ENCODE results near the gene C12orf42. TPM values are rescaled to one million over a fixed set of nuclear protein-coding genes. Genes with fewer than 3 reads are reported as not detected.

Gene C12orf42
- total and polyA plus RNA-seq, 2 of the 4 experiments (the other 2 are of a cell fraction), result not detected

DNA sequence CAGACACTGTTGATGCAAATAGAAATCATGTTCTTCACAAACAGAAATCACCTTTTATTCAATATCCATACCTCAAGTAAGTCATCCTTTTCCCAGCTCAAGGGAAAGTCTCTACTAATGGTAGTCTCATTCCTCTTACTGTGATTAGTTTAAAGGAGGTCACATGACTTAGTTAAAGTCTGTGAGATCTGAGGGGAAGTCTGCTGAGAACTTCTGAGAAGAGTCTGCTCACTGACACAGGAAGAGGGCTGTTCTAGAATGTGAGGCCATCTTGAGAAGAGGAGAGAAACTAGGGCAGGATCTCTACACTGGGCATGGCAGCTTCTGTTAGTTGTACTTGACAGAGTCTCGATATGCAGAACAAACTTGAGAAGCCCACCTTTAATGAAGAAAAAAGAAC is 146.8 kb downstream of the C12orf42 start:
- Histone ChIP-seq H2AFZ (replicated peaks; ENCODE audit: low read length, poor library complexity) (no peak overlapping the region), H3K4me3 (ENCODE audit: insufficient read depth, low read depth, low read length) (no peak overlapping the region), H3K79me1 (ENCODE audit: low read depth in 1 of 2, low read length in 2 of 2) (no peaks in the 10 kb centered on the region), H2BK15ac (ENCODE audit: low read depth, low read length) (no peak overlapping the region), H3K4me1 (ENCODE audit: control insufficient read depth, insufficient read depth, low read length) (no peaks in the 10 kb centered on the region), H3K9ac (ENCODE audit: low read depth, low read length) (no peak overlapping the region), H3K56ac (ENCODE audit: extremely low read depth, insufficient read depth, low read length) (no peak overlapping the region), H4K20me1 (ENCODE audit: insufficient read depth, low read length) (no peaks in the 10 kb centered on the region), H4K5ac (ENCODE audit: low read depth, low read length) (no peak overlapping the region), H2AK5ac (ENCODE audit: low read depth, low read length) (no peak overlapping the region), H3K4me2 (ENCODE audit: low read depth, low read length) (no peak overlapping the region), H4K91ac (ENCODE audit: insufficient read depth, low read depth, low read length) (no peak overlapping the region), H3K27me3 (ENCODE audit: control insufficient read depth, insufficient read depth, low read length) (no peaks in the 10 kb centered on the region), H3K36me3 (ENCODE audit: control insufficient read depth, insufficient read depth, low read length) (no peaks in the 10 kb centered on the region), H4K8ac (ENCODE audit: low read depth in 2 of 2, low read length in 2 of 2) (no peak overlapping the region), H2BK5ac (ENCODE audit: low read depth, low read length, poor library complexity, severe bottlenecking) (no peak overlapping the region), H3K18ac (ENCODE audit: low read depth, low read length) (no peak overlapping the region), H2BK20ac (ENCODE audit: low read depth, low read length) (no peak overlapping the region), H2BK120ac (ENCODE audit: low read depth, low read length) (no peak overlapping the region), H3K9me1 (ENCODE audit: insufficient read depth, low read length) (no peaks in the 10 kb centered on the region), H2AK9ac (replicated peaks; ENCODE audit: low read depth, low read length, poor library complexity) (no peak overlapping the region), H3K14ac (replicated peaks; ENCODE audit: low read depth, low read length) (no peak overlapping the region), H3K27ac (ENCODE audit: insufficient read depth, low read length) (no peak overlapping the region), H3K4ac (ENCODE audit: low read depth, low read length) (no peak overlapping the region), H3K9me3 (ENCODE audit: control insufficient read depth, insufficient read depth, low read length) (peaks cover 15% of the 10 kb centered on the region), H3K23ac (ENCODE audit: low read depth, low read length) (no peak overlapping the region)
- intact Hi-C loops (cut with micrococcal nuclease) (no loop called here), dilution Hi-C loops (cut with HindIII; ENCODE audit: low sequenced_read_pairs, unreplicated experiment) (no loop called here), in situ Hi-C loops (cut with MboI; ENCODE audit: low sequenced_read_pairs) (no loop called here)
- no peak for DNase-seq
- no peak for ATAC-seq (ENCODE audit: low read depth)
- TF ChIP-seq BHLHE40 (IDR thresholded peaks at IDR 0.05; ENCODE audit: low read depth, low read length), result no peak
- no peak for TF ChIP-seq CEBPB (IDR thresholded peaks at IDR 0.05; ENCODE audit: low read depth, low read length)
- TF ChIP-seq MAZ (IDR thresholded peaks at IDR 0.05; ENCODE audit: borderline replicate concordance, low read depth, low read length), result no peak
- TF ChIP-seq, protein P1, sequence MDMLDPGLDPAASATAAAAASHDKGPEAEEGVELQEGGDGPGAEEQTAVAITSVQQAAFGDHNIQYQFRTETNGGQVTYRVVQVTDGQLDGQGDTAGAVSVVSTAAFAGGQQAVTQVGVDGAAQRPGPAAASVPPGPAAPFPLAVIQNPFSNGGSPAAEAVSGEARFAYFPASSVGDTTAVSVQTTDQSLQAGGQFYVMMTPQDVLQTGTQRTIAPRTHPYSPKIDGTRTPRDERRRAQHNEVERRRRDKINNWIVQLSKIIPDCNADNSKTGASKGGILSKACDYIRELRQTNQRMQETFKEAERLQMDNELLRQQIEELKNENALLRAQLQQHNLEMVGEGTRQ (IDR thresholded peaks at IDR 0.05; ENCODE audit: low read depth, low read length), result no peak
- TF ChIP-seq MXI1 (IDR thresholded peaks at IDR 0.05; ENCODE audit: borderline replicate concordance, low read depth, low read length), result no peak
- TF ChIP-seq RAD21 (IDR thresholded peaks at IDR 0.05; ENCODE audit: low read length), result no peak
- TF ChIP-seq FOS (IDR thresholded peaks at IDR 0.05; ENCODE audit: low read depth, low read length), result no peak
- no peak for TF ChIP-seq POLR2A (IDR thresholded peaks at IDR 0.05; ENCODE audit: low read depth, low read length)
- no peak for TF ChIP-seq SMC3 (IDR thresholded peaks at IDR 0.05; ENCODE audit: low read depth, low read length)
- no peak for TF ChIP-seq CHD1 (IDR thresholded peaks at IDR 0.05; ENCODE audit: low read depth, low read length)
- TF ChIP-seq MAFK (IDR thresholded peaks at IDR 0.05; ENCODE audit: low read depth, low read length), result no peak
- no peak for TF ChIP-seq RCOR1 (IDR thresholded peaks at IDR 0.05; ENCODE audit: insufficient replicate concordance, low read length)
- TF ChIP-seq, protein P2, sequence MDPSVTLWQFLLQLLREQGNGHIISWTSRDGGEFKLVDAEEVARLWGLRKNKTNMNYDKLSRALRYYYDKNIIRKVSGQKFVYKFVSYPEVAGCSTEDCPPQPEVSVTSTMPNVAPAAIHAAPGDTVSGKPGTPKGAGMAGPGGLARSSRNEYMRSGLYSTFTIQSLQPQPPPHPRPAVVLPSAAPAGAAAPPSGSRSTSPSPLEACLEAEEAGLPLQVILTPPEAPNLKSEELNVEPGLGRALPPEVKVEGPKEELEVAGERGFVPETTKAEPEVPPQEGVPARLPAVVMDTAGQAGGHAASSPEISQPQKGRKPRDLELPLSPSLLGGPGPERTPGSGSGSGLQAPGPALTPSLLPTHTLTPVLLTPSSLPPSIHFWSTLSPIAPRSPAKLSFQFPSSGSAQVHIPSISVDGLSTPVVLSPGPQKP (IDR thresholded peaks at IDR 0.05; ENCODE audit: borderline replicate concordance, low read depth, low read length), result no peak
- no peak for TF ChIP-seq NFE2L2 (IDR thresholded peaks at IDR 0.05; ENCODE audit: low read depth, low read length)
- TF ChIP-seq RFX5 (IDR thresholded peaks at IDR 0.05; ENCODE audit: low read depth, low read length), result no peak
- TF ChIP-seq, protein P3, sequence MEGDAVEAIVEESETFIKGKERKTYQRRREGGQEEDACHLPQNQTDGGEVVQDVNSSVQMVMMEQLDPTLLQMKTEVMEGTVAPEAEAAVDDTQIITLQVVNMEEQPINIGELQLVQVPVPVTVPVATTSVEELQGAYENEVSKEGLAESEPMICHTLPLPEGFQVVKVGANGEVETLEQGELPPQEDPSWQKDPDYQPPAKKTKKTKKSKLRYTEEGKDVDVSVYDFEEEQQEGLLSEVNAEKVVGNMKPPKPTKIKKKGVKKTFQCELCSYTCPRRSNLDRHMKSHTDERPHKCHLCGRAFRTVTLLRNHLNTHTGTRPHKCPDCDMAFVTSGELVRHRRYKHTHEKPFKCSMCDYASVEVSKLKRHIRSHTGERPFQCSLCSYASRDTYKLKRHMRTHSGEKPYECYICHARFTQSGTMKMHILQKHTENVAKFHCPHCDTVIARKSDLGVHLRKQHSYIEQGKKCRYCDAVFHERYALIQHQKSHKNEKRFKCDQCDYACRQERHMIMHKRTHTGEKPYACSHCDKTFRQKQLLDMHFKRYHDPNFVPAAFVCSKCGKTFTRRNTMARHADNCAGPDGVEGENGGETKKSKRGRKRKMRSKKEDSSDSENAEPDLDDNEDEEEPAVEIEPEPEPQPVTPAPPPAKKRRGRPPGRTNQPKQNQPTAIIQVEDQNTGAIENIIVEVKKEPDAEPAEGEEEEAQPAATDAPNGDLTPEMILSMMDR (conservative IDR thresholded peaks at IDR 0.05; ENCODE audit: low read depth, low read length), result no peak
- BruUV-seq (replicated peaks), result no TSS peak
- ChIA-PET CTCF (no interaction called here), POLR2A (ENCODE audit: unreplicated experiment) (no interaction called here)
- WGBS, 2 experiments (ENCODE audit: extremely low coverage in 2 of 2, insufficient read length in 1 of 2), result no CpG with 5 or more reads among the region's 1 CpG

Measured in IMR-90 (cell line).